HG02678 (cell line): ENCODE results near the gene CGN.
"Not testable (repeated sequence)": the region's sequence is repeated elsewhere in the genome, so short reads cannot be mapped to it uniquely, and the experiment has no call there.

Experiments
- ATAC-seq: cut with Tn5 transposase; IDR thresholded peaks from one replicate; pipeline ENCODE4 v1.9.1; 2021; ENCODE audit warnings: mild to moderate bottlenecking, moderate library complexity; ENCODE audit not compliant: unreplicated experiment

The CGN gene

GRCh38 chr1:151519667-151520066 lies 8.5 kb downstream of the CGN start:
- ATAC-seq: no peak

GRCh38 chr1:151520359-151520758 lies 9.2 kb downstream of the CGN start:
- no peak for ATAC-seq

- not testable (repeated sequence) for ATAC-seq
Observed at GRCh38 chr1:151522427-151522826, 11.2 kb downstream of the CGN start.

GRCh38 chr1:151523326-151523725 lies 12.1 kb downstream of the CGN start:
- ATAC-seq: no peak

- no peak for ATAC-seq
Observed at GRCh38 chr1:151524736-151525135, 13.5 kb downstream of the CGN start.

- ATAC-seq: no peak
Observed at GRCh38 chr1:151526735-151527525, 15.7 kb downstream of the CGN start.

GRCh38 chr1:151529211-151529702 lies 18.1 kb downstream of the CGN start:
- ATAC-seq: no peak

GRCh38 chr1:151529781-151530180 lies 18.6 kb downstream of the CGN start:
- ATAC-seq: no peak

- ATAC-seq: no peak
Observed at GRCh38 chr1:151530461-151530860, 19.3 kb downstream of the CGN start.

GRCh38 chr1:151533870-151534269 lies 22.7 kb downstream of the CGN start:
- no peak for ATAC-seq

- ATAC-seq: peak; percentile 52
Observed at GRCh38 chr1:151534662-151535278, 23.6 kb downstream of the CGN start.

GRCh38 chr1:151535326-151536271 lies 24.4 kb downstream of the CGN start:
- no peak for ATAC-seq

- no peak for ATAC-seq
Observed at GRCh38 chr1:151536499-151536898, 25.3 kb downstream of the CGN start.

- ATAC-seq: no peak
Observed at GRCh38 chr1:151537112-151537511, 25.9 kb downstream of the CGN start.

GRCh38 chr1:151539321-151540020 lies 28.3 kb downstream of the CGN start:
- ATAC-seq: peak; percentile 39

GRCh38 chr1:151540021-151540981 lies 29.1 kb downstream of the CGN start, which contains the start of gene TUFT1:
Gene TUFT1 (plus strand): TSS chr1:151540309. CDS start chr1:151540367, 58 bp downstream.
- ATAC-seq: peak; percentile 96

- no peak for ATAC-seq
Observed at GRCh38 chr1:151540982-151541377, 29.8 kb downstream of the CGN start.

GRCh38 chr1:151541752-151542151 lies 30.6 kb downstream of the CGN start:
- ATAC-seq: no peak

GRCh38 chr1:151542710-151543129 lies 31.5 kb downstream of the CGN start:
- ATAC-seq: no peak
